Fibroblast of skin of abdomen (primary cell): ENCODE data around the gene SBF1.
"Not testable (repeated sequence)": the region's sequence is repeated elsewhere in the genome, so short reads cannot be mapped to it uniquely, and the experiment has no call there.

Experiments used
- DNase-seq: peaks from one replicate; pipeline ENCODE4 v3.0.0-alpha.2; 2013

Gene SBF1

GRCh38 chr22:50445071-50445879 lies 29.6 kb downstream of the SBF1 start:
- no peak for DNase-seq

GRCh38 chr22:50444663-50445062 lies 30.2 kb downstream of the SBF1 start:
- DNase-seq = peak; percentile 46

- no peak for DNase-seq
Observed at GRCh38 chr22:50443801-50444625, 30.8 kb downstream of the SBF1 start.

DNA sequence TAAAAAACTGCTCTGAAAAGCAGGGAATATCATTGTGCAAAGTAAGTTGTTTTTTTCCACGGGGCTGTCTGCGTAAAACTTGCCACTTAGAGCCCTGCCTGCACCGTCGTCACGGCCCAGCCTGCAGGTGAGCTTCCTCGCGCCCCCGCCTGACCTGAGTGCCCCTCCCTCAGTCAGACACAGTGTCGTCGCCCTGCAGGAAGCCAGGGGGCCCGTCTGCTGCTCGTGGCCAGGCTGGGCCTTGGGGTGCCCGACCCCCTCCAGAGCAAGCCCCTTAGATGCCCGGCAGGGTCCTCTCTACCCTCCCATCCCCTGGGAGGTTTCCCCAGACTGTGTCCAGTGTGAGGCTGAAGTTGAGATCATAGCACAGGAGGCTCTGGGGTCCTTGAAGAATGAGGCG lies 31.6 kb downstream of the SBF1 start:
- DNase-seq = no peak

DNA sequence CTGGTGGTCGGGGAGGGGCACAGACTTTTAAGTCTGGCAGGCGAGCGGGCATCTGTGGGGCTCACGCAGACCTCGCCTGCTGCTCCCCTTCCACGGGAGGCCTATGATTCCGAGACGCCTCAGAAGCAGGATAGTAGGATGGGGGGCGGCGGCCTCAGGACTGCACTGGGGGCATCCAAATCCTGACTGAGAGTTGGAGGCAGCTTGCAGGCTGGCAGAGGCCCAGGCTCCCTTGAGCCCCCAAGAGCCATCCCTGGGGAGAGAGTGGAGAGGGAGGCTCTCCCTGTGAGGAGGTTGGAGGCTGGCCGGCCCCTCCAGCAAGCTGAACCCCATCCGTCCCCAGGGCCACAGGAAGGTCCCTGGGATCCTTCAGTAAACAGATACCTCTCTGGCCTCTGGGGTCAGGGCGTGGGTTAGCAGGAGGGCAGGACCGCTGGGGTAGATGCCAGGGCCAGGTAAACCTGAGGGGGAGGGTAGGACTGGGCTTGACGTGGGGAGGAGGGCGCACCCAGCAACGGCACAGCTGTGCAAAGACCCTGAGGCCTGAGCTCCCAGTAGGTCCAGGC lies 33.3 kb downstream of the SBF1 start:
- DNase-seq = no peak

DNA sequence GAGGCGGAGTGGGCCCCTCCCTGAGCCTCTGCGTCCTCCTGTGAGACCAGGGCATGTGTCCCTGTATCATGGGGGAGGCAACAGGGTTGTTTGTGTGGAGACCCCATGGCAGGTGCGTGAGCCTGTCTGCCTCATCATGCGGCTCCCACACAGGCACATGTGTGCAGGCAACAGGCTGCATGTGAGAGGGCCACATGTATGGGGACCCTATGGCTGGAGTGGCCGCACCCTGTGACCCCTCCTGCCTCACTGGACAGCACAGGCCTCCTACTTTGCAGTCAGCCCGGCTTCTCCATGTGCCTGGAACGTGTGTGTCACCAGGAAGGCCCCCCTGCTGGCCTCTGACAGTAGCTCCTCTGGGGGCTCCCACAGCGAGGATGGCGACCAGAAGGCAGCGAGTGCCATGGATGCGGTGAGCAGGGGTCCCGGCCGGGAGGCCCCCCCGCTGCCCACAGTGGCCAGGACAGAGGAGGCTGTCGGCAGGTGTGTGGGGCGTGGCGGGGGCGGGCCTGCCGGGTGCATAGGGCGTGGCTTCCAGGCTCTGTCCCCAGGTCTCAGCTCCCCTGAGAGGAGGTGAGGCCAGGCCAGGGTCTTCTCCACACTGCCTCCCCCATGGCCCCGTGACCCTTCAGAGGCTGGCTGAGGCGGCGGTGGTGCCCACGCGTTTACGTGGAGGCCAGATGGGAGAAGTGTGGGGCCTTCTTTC lies 34.1 kb downstream of the SBF1 start:
- DNase-seq = no peak

GRCh38 chr22:50439871-50440331 lies 34.9 kb downstream of the SBF1 start:
- no peak for DNase-seq

DNA sequence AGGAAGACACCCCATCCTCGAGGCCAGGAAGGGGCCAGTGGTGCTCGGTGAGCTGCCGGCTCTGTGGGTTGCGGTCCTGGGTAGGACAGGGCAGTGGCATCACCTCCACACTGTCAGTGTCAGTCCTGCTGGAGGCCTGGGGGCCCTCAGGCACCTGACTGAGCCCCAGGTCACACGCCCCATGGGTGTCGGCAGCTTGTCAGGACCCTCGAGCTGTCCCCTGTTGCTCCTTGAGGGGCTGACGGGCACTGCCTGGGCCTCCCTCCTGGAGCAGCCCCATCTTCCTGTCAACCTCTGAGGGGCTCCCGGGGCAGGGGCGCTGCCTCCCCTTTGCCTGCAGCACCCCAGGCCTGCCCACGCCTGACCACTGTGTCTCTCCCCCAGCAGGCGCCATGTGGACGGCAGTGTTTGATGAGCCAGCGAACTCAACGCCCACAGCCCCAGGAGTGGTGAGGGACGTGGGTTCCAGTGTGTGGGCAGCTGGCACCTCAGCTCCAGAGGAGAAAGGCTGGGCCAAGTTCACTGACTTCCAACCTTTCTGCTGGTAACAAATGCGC lies 35.4 kb downstream of the SBF1 start:
- DNase-seq = no peak

DNA sequence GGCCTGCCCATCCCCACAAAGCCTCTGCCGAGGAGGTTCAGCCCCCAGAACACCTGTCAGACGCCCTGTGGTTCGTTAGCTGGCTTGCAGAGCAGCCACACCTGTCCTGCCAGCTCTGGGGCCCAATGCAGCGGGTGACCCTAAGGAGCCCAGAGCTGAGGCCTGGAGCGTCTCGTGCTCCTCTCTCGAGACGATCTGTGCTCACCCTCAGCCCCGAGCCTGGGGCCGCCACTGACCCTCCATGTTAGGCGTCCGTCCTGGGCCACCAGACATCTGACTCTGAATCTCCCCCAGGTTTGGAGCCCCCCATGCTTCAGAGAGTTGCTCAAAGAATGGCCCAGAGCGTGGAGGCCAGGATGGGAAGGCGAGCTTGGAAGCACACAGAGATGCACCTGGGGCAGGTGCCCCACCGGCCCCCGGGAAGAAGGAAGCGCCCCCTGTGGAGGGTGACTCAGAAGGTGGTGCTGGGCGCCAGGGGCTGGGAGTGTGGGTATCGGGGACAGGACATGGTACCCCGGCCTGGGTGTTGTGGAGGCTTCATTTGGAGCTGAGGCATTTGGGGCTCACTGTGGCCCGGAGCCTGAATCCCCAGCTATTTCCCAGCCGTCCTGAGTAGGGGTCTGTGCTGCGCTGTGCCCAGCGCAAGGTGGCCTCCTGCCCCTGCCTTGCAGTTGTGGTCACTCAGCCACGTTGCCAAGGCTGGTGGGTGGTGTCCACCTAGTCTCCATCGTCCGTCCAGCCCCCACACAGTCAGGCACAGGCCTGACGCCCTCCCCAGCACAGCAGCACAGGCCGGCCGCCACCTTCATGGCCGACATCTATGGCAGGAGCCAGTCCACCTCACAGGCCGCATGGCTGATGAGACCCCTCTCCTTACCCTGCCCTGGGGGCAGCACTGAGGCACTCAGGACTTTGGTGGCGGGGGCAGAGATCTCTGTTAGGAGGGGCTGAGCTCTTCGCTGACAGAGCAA lies 36.2 kb downstream of the SBF1 start:
- DNase-seq = no peak

GRCh38 chr22:50437511-50438304 lies 37.1 kb downstream of the SBF1 start:
- DNase-seq = no peak

GRCh38 chr22:50436841-50437341 lies 37.9 kb downstream of the SBF1 start:
- DNase-seq = no peak

DNA sequence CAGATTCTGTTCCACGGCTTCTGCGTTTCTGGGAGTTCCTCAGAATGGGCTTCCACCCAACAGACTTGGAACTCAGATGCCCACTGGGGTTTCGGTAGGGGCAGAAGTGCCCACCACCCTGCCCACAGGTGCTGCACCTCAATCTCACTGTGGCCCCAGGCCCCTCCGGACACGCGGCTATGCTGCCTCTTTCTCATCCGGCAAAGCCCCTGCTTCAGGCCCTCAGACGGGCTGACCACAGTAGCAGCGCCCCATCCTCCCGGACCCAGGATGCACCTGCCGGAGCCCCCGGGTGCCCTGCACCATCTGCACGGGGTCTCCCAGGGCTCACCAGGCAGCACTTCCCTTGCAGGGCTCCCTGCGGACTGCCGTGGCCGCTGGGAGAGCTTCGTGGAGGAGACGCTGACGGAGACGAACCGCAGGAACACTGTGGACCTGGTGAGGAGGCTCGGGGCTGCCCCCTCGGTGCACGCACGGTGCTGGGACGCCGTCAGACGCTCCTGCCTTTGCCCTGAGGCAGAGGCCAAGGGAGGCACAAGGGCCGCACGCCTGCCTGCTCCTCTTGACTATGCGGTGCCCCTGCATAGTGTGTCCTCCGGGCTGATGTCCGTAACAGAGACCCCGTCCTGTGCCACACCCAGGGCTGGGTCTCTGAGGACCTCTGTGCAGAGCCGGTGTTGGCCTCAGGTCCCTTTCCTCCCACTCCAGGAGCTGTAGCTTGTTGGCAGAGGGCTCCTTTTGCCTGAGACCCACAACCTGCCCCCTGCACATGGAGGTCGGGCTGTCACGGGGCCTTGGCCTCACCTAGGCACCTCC lies 38.6 kb downstream of the SBF1 start:
- no peak for DNase-seq

DNA sequence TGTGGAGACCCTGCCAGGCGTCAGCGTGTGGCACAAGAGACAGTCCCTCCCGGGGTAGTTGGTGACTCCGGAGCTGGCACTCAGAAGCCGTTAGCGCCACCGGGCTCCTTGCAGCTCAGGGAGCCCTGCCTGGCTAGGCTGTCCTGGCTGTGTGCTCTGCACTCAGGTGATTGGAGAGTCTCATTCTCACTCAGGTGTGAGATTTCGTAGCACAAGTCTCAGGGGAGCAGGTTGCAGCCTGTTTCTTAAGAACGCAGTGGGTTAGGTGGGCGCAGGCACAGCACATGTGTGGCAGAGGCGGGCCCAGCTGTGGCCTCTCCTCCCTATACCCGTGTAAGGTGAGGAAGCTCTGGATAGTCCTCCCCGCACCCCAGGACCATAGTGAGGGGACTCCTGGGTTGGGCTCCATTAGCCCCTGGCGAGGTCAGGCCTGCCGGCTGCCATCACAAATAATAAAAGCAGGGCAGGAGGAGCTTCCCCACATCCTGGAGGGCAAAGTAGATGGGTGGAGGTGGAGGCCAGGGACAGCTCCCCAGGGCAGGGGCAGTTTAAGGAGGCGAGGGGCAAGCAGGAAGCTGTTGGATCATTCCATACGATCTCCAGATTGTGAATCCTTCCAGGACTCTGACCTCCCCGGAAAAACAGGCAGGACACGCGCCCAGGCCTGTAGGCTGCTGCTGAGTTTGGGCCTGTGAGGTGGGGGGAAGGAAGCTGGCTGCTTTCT lies 39.4 kb downstream of the SBF1 start:
- DNase-seq = no peak

DNA sequence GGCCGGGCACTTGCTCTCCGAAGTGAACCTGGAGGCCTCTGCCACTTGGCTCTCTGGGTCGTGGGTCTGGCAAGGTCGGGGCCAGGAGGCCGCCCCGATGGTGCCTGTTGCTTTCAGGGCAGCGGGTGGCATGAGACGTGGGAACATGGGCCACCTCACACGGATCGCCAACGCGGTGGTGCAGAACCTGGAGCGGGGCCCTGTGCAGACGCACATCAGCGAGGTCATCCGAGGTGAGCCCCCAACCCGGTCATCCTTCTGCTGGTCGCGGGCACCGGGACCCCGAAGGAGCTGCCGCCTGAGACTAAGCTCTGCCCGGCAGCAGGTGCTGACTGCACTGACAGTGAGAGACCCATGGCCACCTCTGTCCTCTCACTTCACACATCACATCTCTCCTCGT lies 40.0 kb downstream of the SBF1 start:
- no peak for DNase-seq

DNA sequence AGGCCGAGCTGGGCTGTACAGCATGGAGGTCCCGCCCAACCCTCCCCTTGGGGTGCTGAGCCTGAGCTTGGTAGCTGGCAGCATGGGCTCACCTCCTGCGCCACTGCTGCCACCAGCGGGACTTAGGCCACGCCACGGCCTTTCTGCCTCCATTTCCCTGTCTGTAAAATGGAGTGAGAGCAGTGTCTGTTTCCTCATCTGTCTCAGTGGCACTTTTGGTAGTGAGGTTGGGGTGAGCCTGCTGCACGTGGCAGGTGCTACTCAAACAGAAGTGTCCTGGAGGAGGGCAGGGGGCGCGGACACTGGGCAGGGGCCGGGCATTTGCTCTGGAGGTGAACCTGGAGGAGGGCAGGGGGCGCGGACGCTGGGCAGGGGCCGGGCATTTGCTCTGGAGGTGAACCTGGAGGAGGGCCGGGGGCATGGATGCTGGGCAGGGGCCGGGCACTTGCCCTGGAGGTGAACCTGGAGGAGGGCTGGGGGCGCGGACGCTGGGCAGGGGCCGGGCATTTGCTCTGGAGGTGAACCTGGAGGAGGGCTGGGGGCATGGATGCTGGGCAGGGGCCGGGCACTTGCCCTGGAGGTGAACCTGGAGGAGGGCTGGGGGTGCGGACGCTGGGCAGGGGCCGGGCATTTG lies 41.8 kb downstream of the SBF1 start:
- DNase-seq = not testable (repeated sequence)

DNA sequence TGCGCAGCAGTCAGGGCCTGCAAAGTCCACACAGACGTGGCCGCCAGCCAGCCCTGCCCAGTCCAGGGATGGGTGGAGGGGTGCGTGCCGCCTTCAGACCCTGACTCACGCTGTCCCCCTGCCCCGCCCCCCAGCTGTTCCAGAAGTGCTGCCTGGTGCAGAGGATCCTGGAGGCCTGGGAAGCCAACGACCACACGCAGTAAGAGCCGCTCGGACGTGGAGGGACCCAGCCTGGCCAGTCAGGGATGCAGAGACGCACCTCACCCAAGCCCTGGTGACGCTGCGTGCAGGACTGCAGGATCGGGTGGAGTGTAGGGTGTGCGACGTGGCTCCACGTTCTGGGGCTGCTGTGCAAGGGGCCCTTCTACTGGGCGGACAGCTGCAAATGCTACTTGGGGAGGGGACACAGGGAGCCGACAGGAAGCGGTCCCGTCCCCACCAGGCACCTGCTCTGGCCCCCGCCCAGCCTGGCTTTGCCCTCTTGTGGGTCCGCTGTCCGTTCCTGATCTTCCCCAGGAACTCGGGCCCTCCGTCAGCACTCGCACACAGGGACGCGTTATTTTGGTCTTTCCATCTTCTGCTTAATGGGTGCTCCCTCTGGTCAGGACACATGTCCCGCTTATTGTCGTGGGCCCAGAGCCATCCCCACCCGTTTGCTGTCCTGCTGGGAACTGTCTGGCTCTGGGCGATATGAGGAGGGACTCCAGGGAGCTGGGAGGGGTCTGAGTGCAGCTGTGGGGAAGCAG lies 42.5 kb downstream of the SBF1 start:
- no peak for DNase-seq
